HUES48 (cell line): Measurements from ENCODE around the gene NPR3.

Experiments used
- H3K27ac ChIP-seq: one replicate; pipeline ENCODE4 v1.7.0; 2013; ENCODE audit warnings: low read depth, low read length, inconsistent platforms
- H3K27me3 ChIP-seq: 2 replicates; pipeline ENCODE4 v1.6.1; 2013; ENCODE audit warnings: mild to moderate bottlenecking, low read length; ENCODE audit not compliant: control insufficient read depth, insufficient read depth
- H3K36me3 ChIP-seq: 2 replicates; pipeline ENCODE4 v1.6.1; 2013; ENCODE audit warnings: low read length; ENCODE audit not compliant: control insufficient read depth, insufficient read depth
- H3K4me1 ChIP-seq: 2 replicates; pipeline ENCODE4 v1.6.1; 2013; ENCODE audit warnings: mild to moderate bottlenecking, low read length; ENCODE audit not compliant: control insufficient read depth, insufficient read depth
- H3K4me3 ChIP-seq: 2 replicates; pipeline ENCODE4 v1.5.1; 2013; ENCODE audit warnings: mild to moderate bottlenecking, low read depth, low read length
- H3K9ac ChIP-seq: 2 replicates; pipeline ENCODE4 v1.6.1; 2013; ENCODE audit warnings: mild to moderate bottlenecking, low read depth, low read length, moderate library complexity
- H3K9me3 ChIP-seq: 2 replicates; pipeline ENCODE4 v1.6.1; 2013; ENCODE audit warnings: low read length; ENCODE audit not compliant: control insufficient read depth, insufficient read depth

NPR3 gene

DNA sequence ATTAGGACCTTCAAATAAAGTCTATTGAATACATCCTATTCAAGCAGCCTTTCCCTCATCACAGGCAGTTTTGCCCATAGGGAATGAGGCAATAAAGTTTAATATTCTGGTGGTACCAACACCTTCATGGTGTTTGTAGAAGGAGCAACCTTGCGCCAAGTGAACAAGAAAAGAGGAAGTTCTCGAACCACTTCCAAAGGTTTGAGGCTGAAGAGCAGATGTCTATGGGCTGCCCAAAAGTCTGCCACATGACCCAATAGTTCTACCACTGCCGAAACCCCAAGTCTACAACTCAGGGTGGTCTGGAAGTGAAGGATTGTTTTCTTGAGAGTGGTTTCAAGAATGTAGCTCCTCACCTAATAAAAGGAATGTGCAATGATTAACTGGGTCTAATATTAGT, 123.1 kb downstream of the NPR3 start:
- Histone ChIP-seq H3K4me1 (no peaks in the 10 kb centered on the region), H3K27me3 (no peaks in the 10 kb centered on the region), H3K4me3 (no peak overlapping the region), H3K9me3 (no peaks in the 10 kb centered on the region), H3K27ac (no peak overlapping the region), H3K36me3 (no peaks in the 10 kb centered on the region), H3K9ac (no peak overlapping the region)

DNA sequence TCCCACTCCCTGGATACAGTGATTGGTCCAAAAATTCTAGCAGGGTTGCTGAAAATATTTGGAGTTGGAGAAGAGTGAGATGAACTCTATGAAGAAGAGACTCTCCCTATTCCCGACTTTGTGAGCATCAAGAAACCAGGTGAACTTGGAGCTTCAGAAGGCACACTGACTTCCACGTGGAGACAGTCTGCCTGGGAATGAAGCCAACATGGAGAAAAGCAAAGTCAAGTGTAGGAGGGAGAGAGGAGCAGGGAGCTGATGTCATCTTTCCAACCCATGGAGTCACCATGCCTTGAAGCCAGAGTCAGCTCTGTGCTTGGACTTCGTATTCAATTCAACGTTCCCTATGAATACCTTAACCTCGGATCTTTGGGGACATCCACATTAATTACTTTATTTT, 125.1 kb downstream of the NPR3 start:
- no peaks in the 10 kb centered on the region for H3K27me3 ChIP-seq
- no peak overlapping the region for H3K27ac ChIP-seq
- H3K4me1 ChIP-seq = no peaks in the 10 kb centered on the region
- H3K4me3 ChIP-seq = no peak overlapping the region
- H3K9me3 ChIP-seq = no peaks in the 10 kb centered on the region
- no peak overlapping the region for H3K9ac ChIP-seq
- no peaks in the 10 kb centered on the region for H3K36me3 ChIP-seq

DNA sequence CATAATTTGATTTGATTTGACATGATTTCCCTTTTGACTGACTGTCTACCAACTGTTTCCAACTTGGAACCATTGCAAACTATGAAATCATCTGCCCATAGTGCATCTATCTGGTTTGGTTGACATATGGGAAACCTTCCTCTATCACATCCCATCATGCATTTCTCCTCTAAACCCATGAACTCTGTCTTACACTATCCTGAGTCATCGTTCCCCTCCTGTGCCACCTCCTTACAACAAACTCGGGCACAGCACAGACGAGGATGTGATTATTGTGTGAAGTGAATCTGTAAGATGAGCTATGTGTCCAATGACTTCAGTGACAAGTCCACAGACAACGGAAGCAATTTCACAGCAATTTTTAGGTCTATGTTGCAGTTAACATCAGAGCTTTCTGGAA, 126.1 kb downstream of the NPR3 start:
- Histone ChIP-seq H3K27ac (no peak overlapping the region), H3K36me3 (no peaks in the 10 kb centered on the region), H3K9ac (no peak overlapping the region), H3K27me3 (no peaks in the 10 kb centered on the region), H3K9me3 (no peaks in the 10 kb centered on the region), H3K4me3 (no peak overlapping the region), H3K4me1 (no peaks in the 10 kb centered on the region)

DNA sequence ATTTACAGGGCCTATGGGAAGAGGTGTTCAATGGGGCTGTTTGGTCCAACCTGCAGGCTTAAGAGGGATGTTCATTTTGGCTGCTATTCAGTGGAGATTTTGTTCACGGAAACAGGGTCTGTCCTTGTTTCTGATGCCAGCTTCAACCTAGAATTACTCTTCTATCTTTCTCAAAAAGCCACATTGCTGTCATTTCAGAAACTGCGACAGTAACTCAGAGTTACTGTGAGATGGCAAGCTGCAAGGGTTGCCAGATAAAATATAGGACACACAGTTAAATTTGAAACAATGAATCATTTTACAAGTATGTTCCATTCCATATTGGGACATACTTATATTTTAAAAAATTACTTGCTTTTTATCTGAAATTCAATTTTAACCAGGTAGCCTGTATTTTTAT, 128.0 kb downstream of the NPR3 start:
- H3K36me3 ChIP-seq = no peaks in the 10 kb centered on the region
- no peaks in the 10 kb centered on the region for H3K9me3 ChIP-seq
- no peak overlapping the region for H3K4me3 ChIP-seq
- H3K4me1 ChIP-seq = no peaks in the 10 kb centered on the region
- H3K27me3 ChIP-seq = no peaks in the 10 kb centered on the region
- H3K9ac ChIP-seq = no peak overlapping the region
- no peak overlapping the region for H3K27ac ChIP-seq

DNA sequence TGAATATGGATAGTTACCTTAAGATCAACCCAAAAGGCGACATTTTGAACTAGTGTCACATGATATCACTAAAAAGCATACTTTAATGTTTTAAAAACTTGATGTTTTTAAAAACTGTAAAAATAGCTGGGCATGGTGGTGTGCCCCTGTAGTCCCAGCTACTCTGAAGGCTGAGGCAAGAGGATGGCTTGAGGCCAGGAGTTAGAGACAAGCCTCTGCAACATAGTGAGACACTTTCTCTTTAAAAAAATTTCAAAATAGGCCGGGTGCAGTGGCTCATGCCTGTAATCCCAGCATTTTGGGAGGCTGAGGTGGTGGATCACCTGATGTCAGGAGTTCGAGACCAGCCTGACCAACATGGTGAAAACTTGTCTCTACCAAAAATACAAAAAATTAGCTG, 129.5 kb downstream of the NPR3 start:
- Histone ChIP-seq H3K9me3 (no peaks in the 10 kb centered on the region), H3K9ac (no peak overlapping the region), H3K4me1 (no peaks in the 10 kb centered on the region), H3K27ac (no peak overlapping the region), H3K36me3 (no peaks in the 10 kb centered on the region), H3K4me3 (no peak overlapping the region), H3K27me3 (no peaks in the 10 kb centered on the region)
